HCEC 1CT (cell line): Measurements from ENCODE around the gene CCDC201.
"Not testable (repeated sequence)": the region's sequence is repeated elsewhere in the genome, so short reads cannot be mapped to it uniquely, and the experiment has no call there.

Experiments
- DNase-seq: peaks from one replicate; pipeline ENCODE4 v3.0.0-alpha.2; 2017

The CCDC201 gene

DNA sequence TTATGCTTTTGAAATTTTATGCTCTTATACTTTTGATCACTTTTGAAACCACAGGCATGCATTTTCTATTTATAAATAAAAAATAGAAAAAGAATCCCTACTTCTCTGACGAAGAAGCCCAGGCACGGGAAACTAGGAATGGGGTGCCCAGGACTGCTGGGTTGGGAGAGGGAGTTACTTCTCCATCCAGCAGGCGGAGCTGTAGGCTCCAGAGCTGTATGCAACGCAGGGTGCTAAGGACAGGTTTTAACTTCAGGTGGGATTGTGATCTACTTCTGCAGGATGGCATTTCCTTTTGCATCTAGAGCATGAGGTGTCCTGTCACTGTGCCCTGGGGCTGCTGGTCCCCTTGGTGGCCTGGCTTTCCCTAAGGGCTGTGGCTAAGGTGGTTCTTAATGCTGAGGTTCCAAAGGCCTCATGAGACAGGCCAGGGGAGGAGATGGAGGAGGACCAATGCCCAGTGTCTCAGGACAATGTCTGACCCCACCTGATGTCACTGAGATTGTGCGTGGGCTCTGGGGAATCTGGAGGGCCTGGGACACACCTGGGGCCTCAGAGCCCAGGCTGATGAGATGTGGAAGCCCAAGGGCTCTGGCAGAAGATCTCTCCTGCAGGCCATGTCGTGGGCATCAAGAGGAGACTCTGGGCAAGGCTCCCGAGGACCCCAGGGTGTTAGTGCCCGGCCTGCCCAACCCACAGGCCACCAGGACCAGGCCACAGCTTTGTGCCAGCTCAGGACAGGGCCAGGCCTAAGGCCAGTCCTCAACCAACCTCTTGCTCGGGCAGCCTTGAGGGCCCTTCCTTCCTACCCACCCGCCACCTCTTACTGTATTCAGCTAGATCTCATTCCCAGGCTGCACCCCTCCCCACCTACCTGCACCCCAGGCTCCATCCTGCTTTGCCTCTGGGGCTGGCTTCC lies 507 bp downstream of the CCDC201 start:
- DNase-seq: no peak

DNA sequence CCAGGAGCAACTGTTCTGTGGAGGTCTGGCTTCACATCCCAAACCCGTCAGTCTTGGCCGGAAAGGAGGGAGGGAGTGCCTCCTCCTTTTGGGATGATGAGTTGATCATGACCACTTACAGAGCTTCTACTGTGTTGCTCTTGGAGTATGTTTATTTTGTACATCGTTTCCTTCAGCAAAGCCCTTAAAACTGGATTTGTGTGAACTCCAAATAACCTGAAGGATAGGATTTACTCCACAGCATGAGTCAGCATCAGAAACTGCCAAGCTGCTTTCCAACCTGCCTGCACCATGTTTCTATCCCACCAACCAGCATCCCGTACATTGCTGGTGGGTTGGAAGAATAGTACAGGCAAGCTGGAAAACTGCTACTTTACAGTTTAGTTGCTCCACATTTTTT lies 3.5 kb downstream of the CCDC201 start:
- peak; percentile 40 for DNase-seq

DNA sequence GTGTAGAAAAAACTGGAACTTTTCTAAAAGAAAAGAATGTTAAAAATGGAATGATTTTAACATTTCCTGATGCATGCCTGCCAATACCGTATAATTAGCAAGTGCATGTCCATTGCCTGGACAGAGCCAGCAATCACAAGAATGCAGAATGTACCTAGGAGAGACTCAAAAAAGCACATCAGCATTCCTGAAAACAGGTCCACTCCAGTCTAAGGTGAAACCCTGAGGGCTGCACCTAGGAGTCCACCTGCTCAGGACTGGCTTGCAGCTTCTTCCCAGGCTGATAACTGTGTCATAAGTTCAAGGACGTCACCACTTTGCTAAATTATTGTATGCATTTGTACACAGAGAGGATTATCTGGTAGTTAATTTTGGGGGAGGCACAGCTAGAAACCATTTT lies 5.4 kb downstream of the CCDC201 start:
- DNase-seq: no peak

DNA sequence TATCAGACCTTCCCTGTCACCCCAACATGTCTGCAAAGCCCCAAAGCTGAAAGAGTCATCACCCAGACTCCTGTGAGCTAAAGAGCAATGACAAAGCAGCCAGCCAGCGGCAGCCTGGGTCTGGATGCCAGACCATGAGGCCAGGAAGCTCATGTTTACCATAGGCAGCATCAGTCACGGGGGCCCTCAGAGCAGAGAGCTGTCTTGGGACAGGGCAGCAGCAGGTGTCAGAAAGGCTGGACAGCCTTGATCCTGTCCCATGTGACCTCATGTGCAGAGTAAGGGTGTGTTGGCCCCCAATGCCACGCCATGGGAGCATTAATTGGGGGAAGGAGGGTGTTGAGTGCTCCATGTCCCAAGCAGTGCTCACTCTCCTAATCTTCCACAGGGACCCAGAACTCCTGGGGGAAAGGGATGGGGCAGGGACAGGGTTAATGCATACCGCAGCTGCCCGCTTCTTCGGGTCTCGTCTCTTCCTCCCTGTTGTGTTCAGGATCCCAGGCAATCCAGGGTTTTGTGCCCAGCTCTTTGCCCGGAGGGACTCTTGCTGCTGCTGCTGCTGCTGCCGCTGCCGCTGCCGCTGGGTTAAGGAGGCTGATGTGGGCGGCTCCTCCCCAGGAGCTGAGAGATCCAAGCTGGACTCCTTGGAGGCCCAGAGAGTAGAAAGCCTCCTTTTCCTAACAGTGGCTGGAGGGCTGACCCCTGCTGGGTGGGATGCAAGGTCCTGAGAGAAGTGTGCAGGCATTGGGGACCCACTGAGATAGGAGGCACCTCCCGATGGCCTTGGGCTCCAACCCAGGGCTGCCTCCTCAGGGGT lies 7.1 kb downstream of the CCDC201 start:
- DNase-seq: no peak

DNA sequence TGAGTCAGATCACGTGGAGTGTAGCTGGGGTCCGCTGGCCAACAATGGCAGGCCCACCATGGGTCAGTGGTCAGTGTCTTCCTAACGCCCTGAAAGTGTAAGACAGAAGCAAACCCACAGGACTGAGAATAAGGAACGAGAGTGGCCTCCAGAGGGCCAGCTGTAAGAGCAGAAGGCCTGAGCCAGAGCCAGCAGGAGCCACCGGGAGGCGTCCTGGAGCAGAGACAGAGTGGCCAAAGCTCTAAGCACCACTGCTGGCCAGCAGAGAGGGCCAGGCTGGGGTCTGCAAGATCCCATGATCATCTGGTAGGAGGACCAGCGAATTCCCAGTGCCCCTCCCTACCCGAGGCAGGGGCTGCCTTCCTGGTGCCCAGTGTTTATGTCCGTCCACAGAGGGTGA lies 9.2 kb downstream of the CCDC201 start:
- no peak for DNase-seq

DNA sequence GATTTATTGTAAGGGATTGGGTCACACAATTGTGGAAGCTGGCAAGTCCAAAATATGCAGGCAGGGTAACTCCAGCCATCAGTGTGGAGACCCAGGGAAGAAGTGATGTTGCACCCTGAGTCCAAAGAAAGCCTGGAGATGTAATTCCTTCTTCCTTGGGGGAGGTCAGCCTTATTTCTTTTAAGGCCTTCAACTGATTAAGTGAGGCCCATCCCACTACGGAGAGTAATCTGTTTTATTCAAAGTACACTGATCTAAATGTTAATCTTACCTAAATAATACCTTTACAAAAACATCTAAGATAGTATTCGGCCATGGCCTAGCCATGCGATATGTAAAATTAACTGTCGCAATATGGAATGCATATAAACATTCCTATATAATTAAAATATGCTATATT lies 16.0 kb downstream of the CCDC201 start:
- DNase-seq: not testable (repeated sequence)

DNA sequence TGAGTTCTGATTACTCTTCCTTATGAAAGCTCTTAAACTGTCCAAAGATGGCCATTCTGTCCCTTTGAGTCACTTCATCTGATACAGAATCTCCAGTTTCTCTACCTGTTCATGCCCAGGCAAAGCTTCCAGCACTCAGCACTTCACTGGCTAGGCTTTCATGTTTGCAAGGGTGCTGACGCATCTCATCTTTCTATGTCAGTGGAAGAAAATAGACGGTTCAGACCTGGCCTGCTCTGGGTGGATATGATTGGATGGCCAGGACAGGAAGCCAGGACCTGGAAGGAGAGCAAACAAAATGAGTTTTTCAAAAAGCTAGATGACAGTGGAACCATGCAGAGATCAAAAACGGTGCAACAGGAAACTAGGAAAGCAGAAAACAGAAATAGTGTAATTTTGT lies 17.2 kb downstream of the CCDC201 start:
- DNase-seq: not testable (repeated sequence)

DNA sequence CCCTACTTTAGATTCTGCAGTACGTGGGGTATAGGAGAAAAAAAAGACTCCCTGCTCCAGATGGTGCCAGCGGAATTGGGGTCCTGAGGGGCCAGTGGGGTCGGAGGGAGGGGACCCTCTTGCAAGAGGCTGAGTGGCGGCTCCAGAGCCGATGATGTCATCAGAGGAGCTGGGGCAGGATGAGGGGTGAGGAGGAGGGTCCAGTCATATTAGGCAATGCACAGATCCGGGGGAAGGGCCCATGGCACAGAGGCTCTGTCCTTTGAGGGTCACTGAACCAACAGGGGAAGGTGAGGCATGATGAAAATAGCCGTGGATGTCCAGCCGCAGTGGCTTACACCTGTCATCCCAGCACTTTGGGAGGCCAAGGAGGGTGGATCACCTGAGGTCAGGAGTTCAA lies 19.4 kb downstream of the CCDC201 start:
- DNase-seq: not testable (repeated sequence)

DNA sequence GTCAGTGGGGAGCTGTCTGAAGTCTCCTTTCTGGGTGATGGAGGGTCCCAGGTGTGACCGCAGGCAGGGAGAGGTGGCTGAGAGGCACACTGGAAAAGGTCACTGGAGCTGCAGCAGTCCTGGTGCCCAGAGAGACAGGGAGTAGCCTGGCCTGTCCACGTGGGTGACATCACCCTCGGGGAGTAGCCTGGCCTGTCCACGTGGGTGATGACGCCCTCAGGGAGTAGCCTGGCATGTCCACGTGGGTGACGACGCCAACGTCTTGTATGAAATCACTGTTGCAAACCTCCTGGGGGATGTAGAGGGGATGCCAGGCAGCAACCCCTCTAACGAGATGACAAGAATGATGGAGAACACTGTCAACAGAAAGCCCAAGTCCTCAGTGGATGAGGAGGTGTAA lies 19.9 kb downstream of the CCDC201 start:
- DNase-seq: not testable (repeated sequence)

DNA sequence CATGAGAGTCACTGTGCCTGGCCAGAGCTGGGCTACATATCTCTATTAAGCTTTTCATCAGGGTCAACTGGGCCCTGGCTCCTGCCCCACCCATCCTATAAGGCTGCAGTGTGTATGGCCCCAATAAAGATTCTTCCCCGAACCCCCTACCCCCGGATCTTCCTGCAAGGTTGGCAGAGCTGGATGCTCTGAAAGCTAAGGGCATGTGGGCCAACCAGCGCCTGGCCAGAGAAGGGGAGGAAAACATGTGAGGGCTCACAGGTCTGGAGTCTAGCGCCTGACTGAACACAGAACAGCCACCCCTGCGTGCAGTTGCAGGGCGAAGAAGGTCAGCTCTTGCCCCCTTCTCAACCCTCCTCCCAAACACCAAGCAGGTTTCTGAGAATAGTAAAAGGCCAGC lies 24.1 kb downstream of the CCDC201 start:
- not testable (repeated sequence) for DNase-seq

DNA sequence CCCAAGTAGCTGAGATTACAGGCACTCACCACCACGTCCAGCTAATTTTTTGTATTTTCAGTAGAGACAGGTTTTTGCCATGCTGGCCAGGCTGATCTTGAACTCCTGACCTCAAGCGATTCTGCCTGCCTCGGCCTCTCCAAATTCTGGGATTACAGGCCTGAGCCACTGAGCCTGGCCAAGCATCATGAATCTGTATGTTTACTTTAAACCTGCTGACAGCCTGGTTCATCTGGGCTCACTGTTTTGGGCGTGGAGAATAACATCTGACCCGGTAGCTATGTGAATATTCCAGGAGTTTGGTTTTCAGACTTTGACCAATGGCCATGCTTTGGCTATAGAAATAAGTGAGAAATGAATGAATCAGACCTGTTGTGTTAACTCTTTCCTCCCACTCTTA lies 26.3 kb downstream of the CCDC201 start:
- DNase-seq: not testable (repeated sequence)

DNA sequence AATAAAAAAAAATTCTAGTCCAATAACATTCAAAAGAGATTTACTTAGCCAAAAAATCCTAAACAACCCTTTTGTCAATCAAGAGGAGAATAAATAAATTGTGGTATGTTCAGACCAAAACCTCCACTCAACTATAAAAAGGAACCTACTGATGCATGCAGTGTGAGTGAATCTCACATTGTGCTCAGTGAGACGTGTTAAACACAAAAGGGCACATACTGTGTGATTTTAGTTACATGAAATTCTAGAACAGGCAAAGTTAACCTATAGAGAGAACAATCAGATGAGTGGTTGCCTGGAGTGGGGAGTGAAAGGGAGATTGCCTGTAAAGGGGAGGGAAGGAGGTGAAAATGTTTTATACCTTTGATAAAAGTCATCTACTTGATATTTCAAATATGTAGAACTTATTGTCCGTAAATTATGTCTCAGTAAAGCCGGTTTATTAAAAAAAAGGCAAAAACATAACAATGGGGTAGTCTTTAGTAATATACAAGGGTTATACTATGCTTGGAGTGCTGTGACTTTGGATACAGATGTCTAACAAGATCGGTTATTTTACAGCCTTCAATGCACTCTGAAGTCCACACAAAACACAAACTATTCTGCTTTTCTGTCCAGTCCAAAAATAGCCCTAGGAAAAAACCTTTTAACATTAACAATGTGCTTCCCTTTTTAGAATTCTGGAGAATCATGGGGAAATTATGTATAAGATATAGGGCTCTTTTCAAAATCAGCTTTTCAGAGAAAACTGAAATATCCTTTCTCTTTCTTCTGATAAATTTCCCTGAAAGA lies 30.8 kb downstream of the CCDC201 start:
- not testable (repeated sequence) for DNase-seq

DNA sequence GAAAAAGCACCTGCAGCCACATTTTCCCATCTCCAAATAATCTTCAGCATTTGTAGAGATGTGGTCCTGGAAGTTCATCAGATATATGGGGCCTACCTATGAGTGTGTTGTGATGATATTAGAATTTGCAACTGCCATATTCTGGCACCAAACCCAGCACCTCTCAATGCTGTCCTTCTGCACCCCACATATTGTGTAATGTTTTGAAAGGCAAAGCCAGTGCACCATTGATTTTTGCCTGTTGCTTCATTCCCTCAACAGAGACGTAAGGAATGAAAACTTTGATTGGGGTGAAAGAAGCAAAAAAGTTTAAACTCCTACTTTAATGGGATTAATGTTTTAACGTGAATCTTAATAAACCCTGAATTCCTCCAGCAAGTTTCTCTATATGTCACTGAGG lies 34.0 kb downstream of the CCDC201 start:
- DNase-seq: not testable (repeated sequence)

DNA sequence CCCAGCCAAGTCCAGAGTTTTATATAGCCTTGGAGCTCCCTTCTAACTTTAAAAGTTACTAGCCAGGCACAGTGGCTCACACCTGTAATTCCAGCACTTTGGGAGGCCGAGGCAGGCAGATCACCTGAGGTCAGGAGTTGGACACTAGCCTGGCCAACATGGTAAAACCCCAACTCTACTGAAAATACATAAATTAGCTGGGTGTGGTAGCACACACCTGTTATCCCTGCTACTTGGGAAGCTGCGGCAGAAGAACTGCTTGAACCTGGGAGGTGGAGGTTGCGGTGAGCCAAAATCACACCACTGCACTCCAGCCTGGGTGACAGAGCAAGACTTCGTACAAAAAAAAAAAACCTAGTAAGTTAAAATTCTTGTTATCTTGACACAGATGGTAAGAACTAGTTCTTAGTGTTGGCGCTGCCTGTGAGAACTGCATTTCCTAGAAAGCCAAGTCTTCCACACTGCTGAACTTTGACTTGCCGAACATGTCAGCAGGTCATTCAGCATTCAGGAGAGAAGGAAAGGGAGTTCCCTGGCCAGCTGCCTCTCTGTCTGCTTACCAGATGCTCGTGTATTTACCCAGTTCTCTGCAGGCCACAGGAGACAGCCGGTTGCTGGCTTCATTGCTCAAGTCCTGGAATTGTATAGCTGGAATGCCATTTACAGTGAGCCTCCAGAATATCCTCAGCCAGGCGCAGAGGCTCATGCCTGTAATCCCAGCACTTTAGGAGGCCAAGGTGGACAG lies 40.3 kb downstream of the CCDC201 start:
- not testable (repeated sequence) for DNase-seq

DNA sequence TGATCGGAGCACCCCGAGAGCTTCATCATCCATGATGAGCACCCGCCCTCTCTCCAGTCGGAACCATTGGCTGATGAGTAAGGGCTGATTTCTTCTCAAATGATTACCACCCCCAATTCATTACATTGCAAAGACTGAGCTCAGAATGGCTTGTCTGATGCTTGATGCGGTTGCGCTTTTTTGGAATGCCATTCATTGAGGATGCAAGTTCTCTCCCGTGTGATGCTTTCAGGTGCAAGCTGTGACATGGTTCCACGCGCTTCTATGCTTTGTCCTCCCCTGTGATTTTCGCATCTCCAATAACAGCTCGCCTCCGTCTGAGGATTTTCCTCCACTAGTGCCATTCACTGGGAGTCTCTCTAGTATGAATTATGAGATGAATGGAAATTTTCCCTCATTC lies 43.0 kb downstream of the CCDC201 start:
- not testable (repeated sequence) for DNase-seq

DNA sequence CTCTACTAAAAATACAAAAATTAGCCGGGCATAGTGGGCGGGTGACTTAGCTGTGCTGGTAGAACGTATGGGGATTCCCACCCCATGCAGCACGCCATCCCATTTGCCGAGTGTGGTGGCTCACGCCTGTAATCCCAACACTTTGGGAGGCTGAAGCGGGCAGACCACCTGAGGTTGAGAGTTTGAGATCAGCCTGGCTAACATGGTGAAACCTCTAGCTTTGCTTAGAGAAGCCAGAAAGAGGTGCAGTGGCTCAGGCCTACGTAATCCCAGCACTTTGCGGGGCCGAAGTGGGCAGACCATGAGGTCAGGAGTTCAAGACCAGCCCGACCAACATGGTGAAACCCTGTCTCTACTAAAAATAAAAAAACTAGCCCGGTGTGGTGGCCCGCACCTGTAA lies 45.2 kb downstream of the CCDC201 start:
- not testable (repeated sequence) for DNase-seq

DNA sequence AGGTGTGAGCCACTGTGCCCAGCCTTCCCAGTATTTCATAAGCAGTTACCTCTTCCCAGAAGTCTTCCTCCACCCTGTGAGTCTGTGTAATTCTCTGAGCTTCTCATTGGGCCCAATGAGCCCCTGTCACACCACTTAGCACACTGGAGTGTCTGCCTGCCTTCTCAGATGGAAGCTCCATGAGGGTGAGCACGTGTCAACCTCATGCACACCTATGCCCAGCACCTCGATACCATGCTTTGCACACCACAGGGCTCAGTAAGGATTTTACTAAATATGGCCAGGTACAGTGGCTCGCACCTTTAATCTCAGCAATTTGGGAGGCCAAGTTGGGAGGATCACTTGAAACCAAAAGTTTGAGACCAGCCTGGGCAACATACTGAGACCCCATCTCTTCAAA lies 46.3 kb downstream of the CCDC201 start:
- DNase-seq: not testable (repeated sequence)

DNA sequence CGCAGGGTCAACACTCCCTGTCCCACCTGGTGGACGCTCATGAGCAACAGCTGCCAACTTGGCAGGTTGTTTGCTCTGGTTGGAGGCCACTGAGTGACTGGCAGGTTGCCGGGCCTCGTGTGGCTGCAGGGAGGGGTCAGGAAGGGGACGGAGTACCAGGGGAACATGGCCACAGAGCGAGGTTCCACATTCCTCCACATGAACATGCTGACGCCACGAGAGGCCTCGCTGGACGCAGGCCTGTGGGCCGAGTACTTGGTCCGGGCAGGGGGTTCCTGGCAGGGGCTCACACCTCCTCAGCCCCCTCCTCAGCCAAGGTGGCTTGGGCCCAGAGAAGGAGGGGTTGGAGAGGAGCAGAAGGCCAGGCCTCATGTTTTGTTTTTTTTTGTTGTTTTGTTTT lies 54.1 kb downstream of the CCDC201 start:
- DNase-seq: not testable (repeated sequence)

DNA sequence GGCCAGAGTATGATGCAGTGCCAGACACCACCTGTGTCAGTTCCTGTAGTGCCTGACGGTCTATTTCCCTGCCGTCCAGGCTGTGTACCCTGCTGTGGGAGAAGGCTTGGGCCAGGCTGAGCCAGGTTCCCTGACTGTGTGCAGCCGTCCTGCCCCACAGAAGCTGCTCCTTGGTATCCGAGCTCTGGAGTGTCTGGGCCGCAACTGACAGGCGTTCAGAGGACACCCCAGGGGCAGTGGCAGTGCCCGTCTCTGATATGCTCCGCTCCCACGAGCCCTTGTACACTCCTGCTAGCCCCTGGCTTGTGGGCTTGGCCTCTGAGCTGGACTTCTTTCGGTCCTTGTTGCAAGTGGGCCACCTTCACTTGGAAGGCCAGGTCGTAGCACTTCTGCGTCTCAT lies 55.0 kb downstream of the CCDC201 start:
- DNase-seq: not testable (repeated sequence)

DNA sequence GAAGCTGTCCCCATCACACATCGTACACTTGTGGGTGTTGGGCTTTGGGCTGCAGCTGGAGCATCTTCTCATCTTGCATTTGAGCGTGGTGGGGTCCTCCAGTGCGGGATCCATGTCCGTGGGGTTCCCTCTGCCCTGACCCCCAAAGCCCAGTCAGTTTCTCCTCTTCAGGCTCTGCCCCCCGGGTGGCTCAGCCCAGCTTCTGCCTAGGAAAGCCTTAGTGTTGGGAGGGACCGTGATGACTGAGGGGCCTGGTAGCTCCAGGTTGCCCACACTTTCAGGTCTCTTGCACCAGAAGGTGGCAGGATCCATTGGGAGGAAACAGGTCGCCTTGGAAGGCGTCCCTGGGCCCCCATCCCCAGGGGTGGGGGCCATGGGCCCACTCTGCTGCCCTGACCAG lies 55.9 kb downstream of the CCDC201 start:
- not testable (repeated sequence) for DNase-seq

DNA sequence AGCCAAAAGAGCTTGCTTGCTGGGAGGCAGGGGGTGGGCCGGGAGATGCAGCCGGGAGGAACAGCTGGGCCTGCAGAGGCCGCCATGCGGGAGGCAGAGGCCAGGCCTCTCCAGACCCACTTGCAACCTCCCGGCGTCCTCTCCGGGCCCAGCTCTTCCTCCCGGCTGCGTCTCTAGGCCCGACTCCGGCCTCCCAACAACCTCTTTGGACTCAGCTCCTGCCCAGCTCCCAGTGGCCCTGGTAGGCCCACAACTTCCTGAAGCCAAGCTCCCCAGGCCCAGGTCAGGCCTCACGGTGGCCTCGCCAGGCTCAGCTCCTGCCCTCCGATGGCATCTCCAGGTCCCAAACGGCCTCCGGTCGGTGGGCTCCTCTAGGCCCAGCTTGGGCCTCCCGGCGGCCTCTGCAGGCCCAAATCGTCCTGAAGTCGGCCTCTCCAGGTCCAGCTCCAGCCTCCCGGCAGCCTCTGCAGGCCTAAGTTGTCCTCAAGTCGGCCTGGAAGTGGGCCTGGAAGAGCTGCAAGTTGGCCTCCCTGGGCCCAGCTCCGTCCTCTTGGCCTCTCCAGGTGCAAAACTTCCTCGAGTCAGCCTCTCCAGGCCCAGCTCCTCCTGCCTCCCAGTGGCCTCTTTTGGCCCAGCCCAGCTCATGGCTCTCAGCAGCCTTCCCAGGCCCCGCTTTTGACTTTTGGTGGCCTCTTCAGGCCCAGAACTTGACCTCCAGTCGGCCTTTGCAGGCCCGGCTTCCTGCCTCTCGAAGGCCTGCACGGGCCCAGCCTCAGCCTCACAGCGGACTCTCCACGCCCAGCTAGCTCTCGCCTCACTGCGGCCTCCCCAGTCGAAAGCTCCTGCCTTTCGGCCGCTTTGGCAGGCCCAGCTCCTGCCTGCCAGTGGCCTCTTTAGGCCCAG lies 58.4 kb downstream of the CCDC201 start:
- DNase-seq: not testable (repeated sequence)
